ENCODE data around the gene CXXC4. TPM values are rescaled to one million over a fixed set of nuclear protein-coding genes. Genes with fewer than 3 reads are reported as not detected.

CXXC4 gene
- total and polyA plus RNA-seq, 2 of the 13 experiments (the other 11 are each of a cell fraction or from before 2014, with no cell fraction given): not detected

- no peak for TF ChIP-seq EED (CRISPR knock-in tag; IDR thresholded peaks at IDR 0.05)
- no peak for TF ChIP-seq ZFP37 (CRISPR knock-in tag; IDR thresholded peaks at IDR 0.05; ENCODE audit: borderline replicate concordance)
- no peak for TF ChIP-seq POLR2AphosphoS2 (IDR thresholded peaks at IDR 0.05; ENCODE audit: low read depth, low read length)
Observed at GRCh38 chr4:104469794-104470193, 24.9 kb downstream of the CXXC4 start (continued).

- no peak overlapping the region for H2AFZ ChIP-seq (ENCODE audit: low read length)
- no peak overlapping the region for H3K27ac ChIP-seq (ENCODE audit: extremely low read length, insufficient read depth, low read length)
- BruUV-seq (replicated peaks): no TSS peak
- no peaks in the 10 kb centered on the region for H3K79me2 ChIP-seq (ENCODE audit: insufficient read depth, low read length)
- CTCF ChIA-PET (ENCODE audit: low intra/inter-chr PET ratio, low total read pairs): no interaction called here
- no peaks in the 10 kb centered on the region for H3K4me1 ChIP-seq (ENCODE audit: insufficient read depth, low read length)
- POLR2A ChIA-PET: no interaction called here
- TF ChIP-seq IRF2 (CRISPR knock-in tag; IDR thresholded peaks at IDR 0.05): no peak
- TF ChIP-seq, protein P1, sequence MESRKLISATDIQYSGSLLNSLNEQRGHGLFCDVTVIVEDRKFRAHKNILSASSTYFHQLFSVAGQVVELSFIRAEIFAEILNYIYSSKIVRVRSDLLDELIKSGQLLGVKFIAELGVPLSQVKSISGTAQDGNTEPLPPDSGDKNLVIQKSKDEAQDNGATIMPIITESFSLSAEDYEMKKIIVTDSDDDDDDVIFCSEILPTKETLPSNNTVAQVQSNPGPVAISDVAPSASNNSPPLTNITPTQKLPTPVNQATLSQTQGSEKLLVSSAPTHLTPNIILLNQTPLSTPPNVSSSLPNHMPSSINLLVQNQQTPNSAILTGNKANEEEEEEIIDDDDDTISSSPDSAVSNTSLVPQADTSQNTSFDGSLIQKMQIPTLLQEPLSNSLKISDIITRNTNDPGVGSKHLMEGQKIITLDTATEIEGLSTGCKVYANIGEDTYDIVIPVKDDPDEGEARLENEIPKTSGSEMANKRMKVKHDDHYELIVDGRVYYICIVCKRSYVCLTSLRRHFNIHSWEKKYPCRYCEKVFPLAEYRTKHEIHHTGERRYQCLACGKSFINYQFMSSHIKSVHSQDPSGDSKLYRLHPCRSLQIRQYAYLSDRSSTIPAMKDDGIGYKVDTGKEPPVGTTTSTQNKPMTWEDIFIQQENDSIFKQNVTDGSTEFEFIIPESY (CRISPR knock-in tag; IDR thresholded peaks at IDR 0.05): no peak
- TF ChIP-seq MAFF (IDR thresholded peaks at IDR 0.05; ENCODE audit: low read depth, low read length): peak; percentile 97
- TF ChIP-seq MEF2D (CRISPR knock-in tag; IDR thresholded peaks at IDR 0.05): no peak
- TF ChIP-seq MAFK (conservative IDR thresholded peaks at IDR 0.05 in 1 of 2, IDR thresholded peaks at IDR 0.05 in 1 of 2; ENCODE audit: low read length in 2 of 2): peak; percentile 94 to 97
- TF ChIP-seq CBFB (CRISPR knock-in tag; IDR thresholded peaks at IDR 0.05): no peak
- no peak for TF ChIP-seq ZNF773 (CRISPR knock-in tag; IDR thresholded peaks at IDR 0.05; ENCODE audit: borderline replicate concordance)
- no peak for ATAC-seq
- H3K27me3 ChIP-seq (ENCODE audit: control insufficient read depth in 1 of 2, insufficient read depth in 2 of 2, low read length in 2 of 2): no peaks in the 10 kb centered on the region
- H3K36me3 ChIP-seq (replicated peaks in 1 of 2; ENCODE audit: control insufficient read depth in 1 of 2, insufficient read depth in 2 of 2, low read length in 2 of 2): no peaks in the 10 kb centered on the region
- no peak overlapping the region for H3K4me2 ChIP-seq (ENCODE audit: low read depth, low read length)
- no peaks in the 10 kb centered on the region for H3K9me3 ChIP-seq (ENCODE audit: low read length)
- in situ Hi-C loops (cut with HindIII; ENCODE audit: extremely low pct_ligation_motif_present, low pct_unique_long_range_greater_than_20kb): no loop called here
- FAIRE-seq: no peak
- intact Hi-C loops (cut with micrococcal nuclease; ENCODE audit: unreplicated experiment): no loop called here
- WGBS (ENCODE audit: low lambda C conversion rate): 27% methylated on average over 5 of the region's 5 CpGs
- no peak overlapping the region for H3K4me3 ChIP-seq (replicated peaks in 1 of 3; ENCODE audit: insufficient read depth in 1 of 3, low read depth in 2 of 3, low read length in 3 of 3)
- H4K20me1 ChIP-seq (ENCODE audit: insufficient read depth, low read length): no peaks in the 10 kb centered on the region
- H3K9ac ChIP-seq (ENCODE audit: insufficient read depth, low read depth, low read length): no peak overlapping the region
- no peak for DNase-seq (ENCODE audit: low spot score)
Observed at GRCh38 chr4:104465619-104466018, 29.1 kb downstream of the CXXC4 start.

Measured in HepG2 (cell line).